Ishikawa (cell line): ENCODE data around the gene HEBP1.

Experiments used
- CREB1 ChIP-seq: IDR thresholded peaks from 2 replicates; pipeline ENCODE4 v1.6.1; 2012; ENCODE audit warnings: low read depth
- EP300 ChIP-seq: IDR thresholded peaks from 2 replicates; pipeline ENCODE4 v1.6.1; 2012; ENCODE audit warnings: borderline replicate concordance
- REST ChIP-seq: IDR thresholded peaks from 2 replicates; pipeline ENCODE4 v1.6.1; 2012; ENCODE audit warnings: low read depth, mild to moderate bottlenecking
- TAF1 ChIP-seq: IDR thresholded peaks from 2 replicates; pipeline ENCODE4 v1.6.1; 2012; ENCODE audit warnings: low read depth, mild to moderate bottlenecking
- TF ChIP-seq, protein P1 (sequence below): IDR thresholded peaks from 2 replicates; pipeline ENCODE4 v1.6.1; 2012

DNA sequence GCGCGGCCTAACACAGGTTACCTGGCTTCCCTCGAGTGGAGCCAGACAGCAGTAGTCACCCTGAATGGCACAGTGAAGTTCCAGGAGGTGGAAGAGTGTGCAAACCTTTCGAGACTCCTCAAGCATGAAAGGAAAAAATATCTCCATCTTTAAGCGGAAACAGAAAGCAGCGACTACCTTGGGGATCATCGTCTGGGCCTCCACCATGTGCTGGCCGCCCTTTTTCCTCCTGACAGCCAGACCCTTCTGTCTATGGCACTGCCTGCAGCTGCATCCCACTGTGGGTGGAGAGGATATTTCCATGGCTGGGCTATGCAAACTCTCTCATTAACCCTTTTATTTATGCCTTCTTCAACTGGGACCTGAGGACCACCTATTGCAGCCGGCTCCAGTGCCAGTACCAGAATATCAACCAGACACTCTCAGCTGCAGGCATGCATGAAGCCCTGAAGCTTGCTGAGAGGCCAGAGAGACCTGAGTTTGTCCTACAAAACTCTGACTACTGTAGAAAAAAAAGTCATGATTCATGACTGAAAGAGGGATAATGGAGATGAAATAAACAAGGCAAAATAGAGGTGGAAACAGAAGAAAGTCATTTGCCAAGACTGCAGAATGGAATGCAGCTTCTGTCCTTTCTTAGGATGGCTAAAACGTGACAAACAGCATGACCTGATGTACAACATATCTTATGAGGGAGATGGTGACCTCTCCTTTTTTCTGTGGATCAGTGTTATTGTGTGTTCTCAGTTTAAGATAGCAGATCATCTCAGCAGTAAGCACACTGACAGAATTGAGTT lies 2.4 kb upstream of the HEBP1 start:
- TF ChIP-seq EP300, result no peak
- TF ChIP-seq REST, result no peak
- no peak for TF ChIP-seq CREB1
- TF ChIP-seq, protein P1, sequence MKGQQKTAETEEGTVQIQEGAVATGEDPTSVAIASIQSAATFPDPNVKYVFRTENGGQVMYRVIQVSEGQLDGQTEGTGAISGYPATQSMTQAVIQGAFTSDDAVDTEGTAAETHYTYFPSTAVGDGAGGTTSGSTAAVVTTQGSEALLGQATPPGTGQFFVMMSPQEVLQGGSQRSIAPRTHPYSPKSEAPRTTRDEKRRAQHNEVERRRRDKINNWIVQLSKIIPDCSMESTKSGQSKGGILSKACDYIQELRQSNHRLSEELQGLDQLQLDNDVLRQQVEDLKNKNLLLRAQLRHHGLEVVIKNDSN, result no peak
- TF ChIP-seq TAF1, result no peak
